PC-9 (cell line): ENCODE measurements around the gene MBOAT7. TPM values are rescaled to one million over a fixed set of nuclear protein-coding genes. Genes with fewer than 3 reads are reported as not detected.

Experiments used
- BruUV-seq: library from RNA; stranded (reverse); fragments of 400-500 nt; replicated peaks from 2 replicates; lab custom pipeline; 2021; lab: Mats Ljungman, UMichigan
- CTCF ChIA-PET: fragments of 300-600 bp; sonication (Branson Sonifier 250); formaldehyde crosslinking; loops from one replicate; lab custom pipeline; 2022; ENCODE audit warnings: antibody characterized with exemption; lab: Charles Lee
- POLR2A ChIA-PET: fragments of 300-600 bp; sonication (Branson Sonifier 250); formaldehyde crosslinking; loops from one replicate; lab custom pipeline; 2022; ENCODE audit warnings: antibody characterized with exemption; ENCODE audit not compliant: unreplicated experiment; lab: Charles Lee
- DNase-seq, 2 experiments: peaks; one replicate each; pipeline versions ENCODE4 v3.0.0 to v3.0.0-alpha.2; 2015 to 2022; ENCODE audit warnings: mixed read lengths in 1 of 2
- H2AFZ ChIP-seq: fragments of 200-600 bp; sonication (generic); 2 replicates; pipeline ENCODE4 v1.8.1; 2017; ENCODE audit warnings: antibody characterized with exemption
- H3F3A ChIP-seq: fragments of 200-600 bp; sonication (generic); 2 replicates; pipeline ENCODE4 v1.8.1; 2017; ENCODE audit warnings: antibody characterized with exemption, mild to moderate bottlenecking, low read depth; ENCODE audit not compliant: insufficient read depth
- H3K27ac ChIP-seq: fragments of 200-600 bp; sonication (generic); 2 replicates; pipeline ENCODE4 v1.6.1; 2016; ENCODE audit warnings: mixed run types
- H3K27me3 ChIP-seq: fragments of 200-600 bp; sonication (generic); 2 replicates; pipeline ENCODE4 v1.6.1; 2016; ENCODE audit warnings: low read depth, mixed run types; ENCODE audit not compliant: insufficient read depth
- H3K36me3 ChIP-seq: fragments of 200-600 bp; sonication (generic); 2 replicates; pipeline ENCODE4 v1.6.1; 2016; ENCODE audit warnings: low read depth, mixed run types
- H3K4me1 ChIP-seq: fragments of 200-600 bp; sonication (generic); replicated peaks from 2 replicates; pipeline ENCODE4 v1.6.1; 2016; ENCODE audit warnings: mixed run types; ENCODE audit not compliant: insufficient read depth
- H3K4me2 ChIP-seq: fragments of 200-600 bp; sonication (generic); 2 replicates; pipeline ENCODE4 v1.6.1; 2017; ENCODE audit warnings: mixed run types
- H3K4me3 ChIP-seq: fragments of 200-600 bp; sonication (generic); 2 replicates; pipeline ENCODE4 v1.6.1; 2016; ENCODE audit warnings: mixed run types
- H3K79me2 ChIP-seq: fragments of 200-600 bp; sonication (generic); 2 replicates; pipeline ENCODE4 v1.6.1; 2017; ENCODE audit warnings: low read depth, mixed run types
- H3K9me2 ChIP-seq: fragments of 200-600 bp; sonication (generic); 2 replicates; pipeline ENCODE4 v1.8.1; 2017; ENCODE audit warnings: mild to moderate bottlenecking; ENCODE audit not compliant: insufficient read depth
- H3K9me3 ChIP-seq: fragments of 200-600 bp; sonication (generic); 2 replicates; pipeline ENCODE4 v1.8.1; 2016; ENCODE audit warnings: low read depth; ENCODE audit not compliant: insufficient read depth
- H4K20me1 ChIP-seq: fragments of 200-600 bp; sonication (generic); 2 replicates; pipeline ENCODE4 v1.8.1; 2017; ENCODE audit not compliant: insufficient read depth
- CTCF ChIP-seq: fragments of 200-600 bp; sonication (generic); conservative IDR thresholded peaks from 2 replicates; pipeline ENCODE4 v1.6.1; 2017; ENCODE audit warnings: mixed run types, antibody characterized with exemption, mild to moderate bottlenecking, moderate library complexity
- EZH2 ChIP-seq: fragments of 200-600 bp; sonication (generic); IDR thresholded peaks from 2 replicates; pipeline ENCODE4 v1.8.0; 2017; ENCODE audit warnings: antibody characterized with exemption, low read depth
- intact Hi-C: fragments of 100-400 bp; cut with micrococcal nuclease; formaldehyde crosslinking; loops from one replicate; pipeline ENCODE4 v1.10.0; 2022; ENCODE audit not compliant: unreplicated experiment
- total RNA-seq: library from RNA; stranded (reverse); gene quantifications from 2 replicates; pipeline ENCODE4 v1.2.3, GENCODE V29; 2021

MBOAT7 gene
- total RNA-seq, 1 experiment from 2014 or later: 494 TPM

- intact Hi-C loops: no loop called here
- CTCF ChIA-PET: no interaction called here
These were observed 61.0 kb downstream of the MBOAT7 start for GRCh38 chr19:54128441-54128725.

GRCh38 chr19:54127688-54128440, 61.5 kb downstream of the MBOAT7 start:
- Histone ChIP-seq H3K79me2 (no peaks in the 10 kb centered on the region), H3K4me3 (no peak overlapping the region), H3K9me2 (no peaks in the 10 kb centered on the region), H3K9me3 (no peaks in the 10 kb centered on the region), H3K36me3 (peaks cover 5% of the 10 kb centered on the region; the same call in 1 of the 2 replicates), H3K27ac (no peak overlapping the region), H3K27me3 (no peaks in the 10 kb centered on the region), H4K20me1 (no peaks in the 10 kb centered on the region), H2AFZ (no peak overlapping the region), H3F3A (peaks cover 5% of the 10 kb centered on the region; the same call in 1 of the 2 replicates), H3K4me2 (no peak overlapping the region), H3K4me1 (no peaks in the 10 kb centered on the region)
- DNase-seq: no peak
- POLR2A ChIA-PET: no interaction called here
- no TSS peak for BruUV-seq
- CTCF ChIA-PET: no interaction called here
- intact Hi-C loops: no loop called here
- TF ChIP-seq EZH2: no peak
- TF ChIP-seq CTCF: no peak

More at GRCh38 chr19:54128441-54128725, 61.0 kb downstream of the MBOAT7 start:
- Histone ChIP-seq H3K9me2 (no peaks in the 10 kb centered on the region), H2AFZ (no peak overlapping the region), H3F3A (peaks cover 10% of the 10 kb centered on the region; the same call in 1 of the 2 replicates), H3K27me3 (no peaks in the 10 kb centered on the region), H3K36me3 (peaks cover 5% of the 10 kb centered on the region; the same call in 1 of the 2 replicates), H3K4me3 (no peak overlapping the region), H3K79me2 (no peaks in the 10 kb centered on the region), H4K20me1 (no peaks in the 10 kb centered on the region), H3K27ac (no peak overlapping the region), H3K4me1 (no peaks in the 10 kb centered on the region), H3K9me3 (no peaks in the 10 kb centered on the region), H3K4me2 (no peak overlapping the region)
- TF ChIP-seq CTCF (no peak), EZH2 (no peak)
- no peak for DNase-seq
- POLR2A ChIA-PET: no interaction called here
- BruUV-seq: no TSS peak

- intact Hi-C loops: no loop called here
- Histone ChIP-seq H3K4me1 (no peaks in the 10 kb centered on the region), H4K20me1 (no peaks in the 10 kb centered on the region), H3K9me3 (no peaks in the 10 kb centered on the region), H3K9me2 (no peaks in the 10 kb centered on the region), H3K36me3 (peaks cover 5% of the 10 kb centered on the region; the same call in 1 of the 2 replicates), H3K79me2 (no peaks in the 10 kb centered on the region), H2AFZ (no peak overlapping the region), H3K27me3 (no peaks in the 10 kb centered on the region), H3K4me2 (no peak overlapping the region), H3F3A (no peaks in the 10 kb centered on the region), H3K4me3 (no peak overlapping the region), H3K27ac (no peak overlapping the region)
- no peak for DNase-seq
- ChIA-PET CTCF (no interaction called here), POLR2A (interaction anchor here (0.7 kb wide), 1 partner anchor 14 kb away, joined by 8 read pairs; no protein-coding TSS in a partner anchor)
- BruUV-seq: no TSS peak
- no peak for TF ChIP-seq CTCF
- TF ChIP-seq EZH2: no peak
These were observed 63.7 kb downstream of the MBOAT7 start for GRCh38 chr19:54125713-54126112.
